CD4-positive, CD25-positive, alpha-beta regulatory T cell (primary cell): ENCODE data around the gene BLNK. TPM values are rescaled to one million over a fixed set of nuclear protein-coding genes. Genes with fewer than 3 reads are reported as not detected.

ENCODE experiments used
- ATAC-seq, 2 donors: fragments of 150-1000 bp; cut with Tn5 transposase; one replicate each; pipeline ENCODE4 v1.10.0; 2021; ENCODE audit warnings: low read depth in 2 of 2, moderate number of reproducible peaks in 2 of 2, moderate library complexity in 1 of 2
- DNase-seq, 3 donors: peaks; one replicate each; pipeline versions ENCODE4 v3.0.0 to v3.0.0-alpha.2; 2012 to 2022; ENCODE audit warnings: mixed read lengths in 1 of 3
- H3K27ac ChIP-seq: one replicate; pipeline ENCODE4 v1.7.0; 2013; ENCODE audit warnings: mild to moderate bottlenecking, low read length; ENCODE audit not compliant: insufficient read depth, poor library complexity, severe bottlenecking
- H3K27me3 ChIP-seq: one replicate; pipeline ENCODE4 v1.7.0; 2013; ENCODE audit warnings: low read length; ENCODE audit not compliant: control insufficient read depth, insufficient read depth
- H3K36me3 ChIP-seq: one replicate; pipeline ENCODE4 v1.7.0; 2013; ENCODE audit warnings: mild to moderate bottlenecking, low read length, moderate library complexity; ENCODE audit not compliant: control insufficient read depth, insufficient read depth
- H3K4me1 ChIP-seq: 2 replicates; pipeline ENCODE4 v1.7.0; 2013; ENCODE audit warnings: mild to moderate bottlenecking, low read length; ENCODE audit not compliant: insufficient read depth, control insufficient read depth, poor library complexity, severe bottlenecking
- H3K4me3 ChIP-seq: one replicate; pipeline ENCODE4 v1.7.0; 2013; ENCODE audit warnings: low read depth, mild to moderate bottlenecking, low read length, moderate library complexity
- H3K9me3 ChIP-seq, 2 experiments: 1 replicate in 1 of 2; 2 replicates in 1 of 2; pipeline ENCODE4 v1.7.0; 2013; ENCODE audit warnings: low read length in 2 of 2, mild to moderate bottlenecking in 1 of 2, moderate library complexity in 1 of 2; ENCODE audit not compliant: control insufficient read depth in 2 of 2
- H3K27ac Mint-ChIP-seq, 3 donors: one replicate each; pipeline ENCODE4 v1.8.0; 2020 to 2022; ENCODE audit warnings: mild to moderate bottlenecking in 3 of 3, mixed read lengths in 3 of 3, moderate library complexity in 2 of 3
- H3K27me3 Mint-ChIP-seq: one replicate; pipeline ENCODE4 v1.8.0; 2022; ENCODE audit warnings: mild to moderate bottlenecking, mixed read lengths
- H3K36me3 Mint-ChIP-seq: one replicate; pipeline ENCODE4 v1.8.0; 2020; ENCODE audit warnings: mixed read lengths
- H3K4me1 Mint-ChIP-seq, 4 donors: one replicate each; pipeline ENCODE4 v1.8.0; 2020 to 2022; ENCODE audit warnings: mixed read lengths in 4 of 4, mild to moderate bottlenecking in 1 of 4
- H3K4me3 Mint-ChIP-seq, 4 donors: one replicate each; pipeline ENCODE4 v1.8.0; 2020 to 2022; ENCODE audit warnings: mild to moderate bottlenecking in 4 of 4, mixed read lengths in 4 of 4, moderate library complexity in 3 of 4
- H3K9me3 Mint-ChIP-seq, 7 donors: one replicate each; pipeline ENCODE4 v1.8.0; 2020 to 2022; ENCODE audit warnings: mixed read lengths in 7 of 7, mild to moderate bottlenecking in 3 of 7, moderate library complexity in 2 of 7
- polyA plus RNA-seq, 4 donors: library from polyadenylated mRNA; unstranded; fragments of 300-500 nt; fragmentation: Illumina TruSeq; gene quantifications; one replicate each; pipeline ENCODE4 v1.2.3, GENCODE V29; 2021
- total RNA-seq: library from RNA; stranded (reverse); gene quantifications from one replicate; pipeline ENCODE4 v1.2.3, GENCODE V29; 2022

BLNK gene
- total and polyA plus RNA-seq, 5 donors from 2014 or later = 0.15 to 0.35 TPM; not detected in 3

DNA sequence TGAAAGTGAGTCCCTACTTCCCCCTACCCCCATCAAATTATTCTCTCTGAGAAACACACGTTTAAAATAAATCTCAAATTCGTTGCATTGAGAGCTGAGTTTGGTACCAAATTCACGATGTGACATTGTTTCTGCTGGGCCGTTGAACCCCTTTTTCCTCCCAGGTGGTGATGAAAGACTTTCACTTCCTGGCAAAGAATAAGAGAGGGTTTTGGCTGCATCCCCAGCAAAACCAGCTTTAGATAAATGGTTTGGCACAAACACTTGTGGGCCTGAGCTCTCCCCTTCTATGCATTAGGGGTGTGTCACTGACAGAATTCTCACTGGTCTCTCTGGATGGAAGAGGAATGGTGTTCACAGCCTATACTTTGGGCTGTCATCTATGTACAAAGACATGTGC lies 24.1 kb upstream of the BLNK start:
- peaks cover 10 to 48% (median 22%) of the 10 kb centered on the region in 4 donors for H3K4me1 Mint-ChIP-seq
- no peaks in the 10 kb centered on the region for H3K36me3 Mint-ChIP-seq
- Histone ChIP-seq H3K36me3 (no peaks in the 10 kb centered on the region), H3K27ac (no peak overlapping the region), H3K4me3 (no peak overlapping the region), H3K4me1 (no peaks in the 10 kb centered on the region), H3K9me3 (no peaks in the 10 kb centered on the region), H3K27me3 (peaks cover 30% of the 10 kb centered on the region)
- H3K27ac Mint-ChIP-seq = peak overlapping the region; percentile 11 to 66 (median 39)
- peaks cover 59% of the 10 kb centered on the region for H3K27me3 Mint-ChIP-seq
- peaks cover 0 to 3% (median 0%) of the 10 kb centered on the region in 7 donors for H3K9me3 Mint-ChIP-seq
- DNase-seq = peak in 1 of 3 donors; percentile 19
- no peak for ATAC-seq
- no peak overlapping the region for H3K4me3 Mint-ChIP-seq

DNA sequence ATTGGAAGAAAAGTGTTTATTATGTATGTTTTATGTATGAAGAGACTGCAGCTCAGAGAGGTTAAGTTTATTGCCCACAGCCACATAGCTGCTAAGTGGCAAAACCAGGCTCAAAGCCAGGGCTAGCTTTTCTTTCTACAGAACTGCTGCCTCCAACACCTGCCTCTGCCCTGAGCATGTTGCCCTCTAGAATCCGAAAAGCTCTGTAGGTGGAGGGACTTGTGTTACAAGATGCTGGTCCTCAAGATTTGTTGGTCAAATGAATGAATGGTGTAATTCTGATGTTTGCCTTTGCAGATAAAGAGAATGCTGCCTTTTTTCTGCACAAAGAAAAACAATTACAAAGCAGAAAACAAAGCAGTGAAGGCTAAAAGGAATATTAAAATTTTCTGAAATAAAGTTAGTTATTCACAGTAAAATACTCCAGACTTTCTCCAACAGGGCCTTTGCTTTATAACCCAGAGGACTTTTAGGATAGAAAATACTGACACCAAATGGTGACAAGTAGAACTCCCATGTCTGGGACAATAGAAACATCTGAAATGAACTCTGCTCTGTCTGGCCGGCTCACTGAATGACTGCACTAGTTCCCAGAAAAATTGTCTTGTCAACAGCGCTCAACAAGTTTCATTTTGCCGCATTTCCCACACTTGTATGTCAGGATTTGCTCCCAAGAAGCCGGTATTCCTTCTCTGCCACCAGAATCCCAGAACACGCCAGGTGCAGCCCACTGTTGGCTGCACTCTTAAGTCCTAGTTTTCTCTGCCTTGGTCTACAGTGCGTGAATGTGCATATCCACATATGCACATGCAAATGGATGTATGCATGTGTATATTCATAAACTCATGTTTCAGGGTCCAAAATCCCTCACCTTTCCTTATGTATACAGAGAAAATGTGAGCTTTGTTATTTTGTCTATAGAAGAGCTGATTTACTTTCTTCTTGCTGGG lies 21.9 kb upstream of the BLNK start:
- no peaks in the 10 kb centered on the region for H3K36me3 ChIP-seq
- ATAC-seq = peak in 1 of 2 donors; percentile 46
- H3K27ac ChIP-seq = no peak overlapping the region
- peak in 2 of 3 donors; percentile 22 to 45 for DNase-seq
- H3K9me3 ChIP-seq = no peaks in the 10 kb centered on the region
- Mint-ChIP-seq H3K4me3 (peak overlapping the region in 1 of 4 donors; percentile 67), H3K27ac (no peak overlapping the region), H3K4me1 (peaks cover 3 to 31% (median 13%) of the 10 kb centered on the region in 4 donors), H3K9me3 (peaks cover 0 to 2% (median 0%) of the 10 kb centered on the region in 7 donors), H3K27me3 (peaks cover 43% of the 10 kb centered on the region), H3K36me3 (no peaks in the 10 kb centered on the region)
- no peak overlapping the region for H3K4me3 ChIP-seq
- no peaks in the 10 kb centered on the region for H3K4me1 ChIP-seq
- H3K27me3 ChIP-seq = peaks cover 25% of the 10 kb centered on the region

DNA sequence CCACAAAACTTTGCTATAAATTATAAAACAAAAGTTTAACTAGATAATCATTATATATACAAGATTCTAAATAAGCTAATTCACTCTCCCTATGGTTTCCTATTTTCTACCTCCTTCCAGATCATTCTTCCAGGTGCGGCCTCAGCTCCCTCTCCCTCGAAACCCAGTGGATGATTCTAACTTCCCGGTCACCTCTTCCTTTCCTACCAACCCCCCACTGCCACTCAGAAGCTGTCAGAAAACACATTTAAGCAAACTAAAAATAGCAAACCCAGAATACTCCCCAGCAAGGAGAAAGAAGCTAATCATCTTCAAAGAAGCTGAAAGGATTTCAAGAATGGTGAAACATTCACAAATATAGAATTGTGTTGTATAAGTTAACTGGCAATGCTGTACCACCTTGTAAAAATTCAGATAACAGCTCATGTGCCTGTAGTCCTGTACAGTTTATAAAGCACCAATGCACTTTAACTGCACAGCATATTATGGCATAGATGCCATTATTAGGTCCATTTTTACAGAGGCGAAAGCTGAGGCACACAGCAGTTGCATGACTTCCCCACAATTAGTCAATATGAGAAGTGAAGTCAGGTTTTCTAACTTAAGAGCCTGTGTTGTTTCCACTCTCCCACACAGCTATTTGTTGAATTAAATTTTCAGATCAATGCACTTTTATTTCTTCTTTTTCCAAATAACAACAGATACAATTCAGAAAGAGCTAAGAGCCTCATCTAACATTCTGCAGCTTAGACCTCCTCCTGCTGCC lies 19.2 kb upstream of the BLNK start:
- Histone ChIP-seq H3K9me3 (no peaks in the 10 kb centered on the region), H3K27me3 (peaks cover 21% of the 10 kb centered on the region), H3K27ac (no peak overlapping the region), H3K4me1 (no peaks in the 10 kb centered on the region), H3K36me3 (no peaks in the 10 kb centered on the region), H3K4me3 (no peak overlapping the region)
- no peaks in the 10 kb centered on the region for H3K36me3 Mint-ChIP-seq
- DNase-seq (no peak), ATAC-seq (no peak)
- H3K9me3 Mint-ChIP-seq = no peaks in the 10 kb centered on the region
- H3K4me3 Mint-ChIP-seq = peak overlapping the region in 1 of 4 donors; percentile 2
- H3K4me1 Mint-ChIP-seq = peaks cover 10 to 26% (median 17%) of the 10 kb centered on the region in 4 donors
- H3K27ac Mint-ChIP-seq = no peak overlapping the region
- H3K27me3 Mint-ChIP-seq = peaks cover 35% of the 10 kb centered on the region

DNA sequence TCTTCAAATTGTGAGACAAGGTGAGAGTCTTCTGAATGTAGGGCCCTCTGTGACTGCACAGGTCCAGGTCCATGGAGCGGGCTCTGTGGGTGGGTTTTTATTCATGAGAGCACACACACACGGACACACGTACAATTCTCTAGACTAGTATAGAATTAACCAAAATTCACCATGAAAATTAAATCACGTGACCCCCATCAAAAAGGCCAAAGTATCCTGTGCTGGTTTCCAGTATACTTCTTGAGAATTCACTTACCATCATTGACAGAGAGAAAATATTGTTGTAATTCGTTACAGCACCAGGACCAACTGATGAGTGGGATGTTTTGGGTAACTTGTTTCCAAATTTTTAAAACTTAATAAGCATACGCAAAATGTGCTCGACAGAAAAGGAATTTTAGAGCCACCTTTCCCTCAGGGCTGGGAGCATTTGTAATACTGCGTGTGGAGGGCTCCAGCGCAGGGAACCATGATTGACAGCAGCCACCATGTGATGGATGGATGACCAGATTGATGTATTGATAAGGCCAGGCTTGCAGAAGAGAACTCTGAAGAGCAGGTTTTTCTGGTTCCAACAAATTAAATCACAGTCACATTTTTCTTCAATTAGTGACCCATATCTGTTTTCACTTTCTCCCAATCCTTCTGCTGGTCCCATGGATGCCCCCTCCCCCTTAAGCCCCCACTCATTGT lies 18.0 kb upstream of the BLNK start:
- H3K27ac ChIP-seq = no peak overlapping the region
- H3K4me3 Mint-ChIP-seq = no peak overlapping the region
- H3K27me3 Mint-ChIP-seq = peaks cover 30% of the 10 kb centered on the region
- H3K9me3 ChIP-seq = no peaks in the 10 kb centered on the region
- no peak for ATAC-seq
- H3K4me1 ChIP-seq = no peaks in the 10 kb centered on the region
- H3K36me3 ChIP-seq = no peaks in the 10 kb centered on the region
- peaks cover 20% of the 10 kb centered on the region for H3K27me3 ChIP-seq
- H3K36me3 Mint-ChIP-seq = no peaks in the 10 kb centered on the region
- H3K27ac Mint-ChIP-seq = no peak overlapping the region
- H3K9me3 Mint-ChIP-seq = no peaks in the 10 kb centered on the region
- H3K4me3 ChIP-seq = no peak overlapping the region
- no peak for DNase-seq
- peaks cover 10 to 22% (median 15%) of the 10 kb centered on the region in 4 donors for H3K4me1 Mint-ChIP-seq

DNA sequence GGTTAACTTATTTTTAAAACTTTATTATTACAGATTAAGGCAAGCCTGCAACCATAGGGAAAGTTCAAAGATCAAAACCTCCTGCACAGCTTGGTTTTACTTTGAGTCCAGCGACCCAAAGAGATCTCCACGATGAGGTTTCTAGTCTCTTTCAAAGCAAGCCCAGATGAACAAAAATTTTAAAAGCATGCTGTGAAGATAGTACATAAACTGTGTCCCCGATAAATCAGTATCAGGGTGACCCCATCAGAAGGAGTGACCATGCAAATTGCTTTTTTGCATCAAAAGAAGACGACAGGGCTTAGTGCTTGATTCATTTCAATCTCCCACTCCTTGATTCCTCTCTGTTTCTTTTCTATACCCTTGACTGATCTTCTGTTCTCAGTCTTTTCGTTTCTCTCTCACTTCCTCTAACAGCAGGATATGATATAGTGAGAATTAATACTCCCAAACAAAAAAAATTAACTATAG lies 16.8 kb upstream of the BLNK start:
- peak in 1 of 2 donors; percentile 38 for ATAC-seq
- Mint-ChIP-seq H3K4me1 (peaks cover 10 to 18% (median 13%) of the 10 kb centered on the region in 4 donors), H3K27me3 (peaks cover 23% of the 10 kb centered on the region), H3K9me3 (no peaks in the 10 kb centered on the region), H3K36me3 (no peaks in the 10 kb centered on the region), H3K4me3 (peak overlapping the region in 3 of 4 donors; percentile 59 to 64 (median 60)), H3K27ac (peak overlapping the region in 1 of 3 donors; percentile 28)
- H3K4me1 ChIP-seq = no peaks in the 10 kb centered on the region
- H3K27me3 ChIP-seq = peaks cover 9% of the 10 kb centered on the region
- H3K36me3 ChIP-seq = no peaks in the 10 kb centered on the region
- peak in 1 of 3 donors; percentile 33 for DNase-seq
- no peak overlapping the region for H3K27ac ChIP-seq
- no peaks in the 10 kb centered on the region for H3K9me3 ChIP-seq
- peak overlapping the region; percentile 37 for H3K4me3 ChIP-seq

DNA sequence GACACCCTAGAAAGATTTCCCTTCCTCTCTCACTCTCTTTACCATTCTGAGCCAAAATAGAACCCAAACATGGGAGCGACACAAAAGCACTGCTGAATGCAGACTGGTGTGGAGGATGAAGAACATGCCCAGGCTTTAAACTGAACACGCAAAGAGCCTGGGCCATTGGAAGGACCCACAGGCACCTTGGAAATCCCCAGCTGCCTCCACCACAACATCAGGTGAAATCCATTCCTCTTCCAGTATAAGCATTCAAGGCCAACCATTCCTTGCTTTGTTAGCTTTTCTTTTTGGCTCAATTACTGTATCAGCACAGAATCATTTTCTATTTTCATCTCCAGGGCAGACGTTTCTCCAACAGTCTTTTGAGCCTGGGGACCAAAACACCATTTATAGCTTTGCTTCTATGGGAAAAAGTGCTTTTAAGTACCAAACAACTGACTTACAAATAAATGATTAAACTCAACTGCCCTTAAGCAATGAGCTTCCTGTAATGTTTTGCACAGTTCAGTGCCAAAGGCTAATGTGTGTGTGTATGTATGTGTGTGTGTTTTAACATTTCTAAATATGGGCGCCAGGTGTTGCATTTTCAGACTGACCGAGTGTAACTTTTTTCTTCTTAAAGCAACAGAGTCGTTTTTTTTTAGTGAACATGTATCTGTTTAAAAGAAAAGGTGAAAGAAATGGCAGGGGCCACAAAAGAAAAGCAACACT lies 16.2 kb upstream of the BLNK start:
- H3K27me3 ChIP-seq = peaks cover 6% of the 10 kb centered on the region
- peak overlapping the region; percentile 6 to 39 (median 10) for H3K27ac Mint-ChIP-seq
- H3K27ac ChIP-seq = no peak overlapping the region
- no peak for ATAC-seq
- peaks cover 23% of the 10 kb centered on the region for H3K27me3 Mint-ChIP-seq
- H3K4me1 Mint-ChIP-seq = peaks cover 10 to 18% (median 13%) of the 10 kb centered on the region in 4 donors
- H3K9me3 ChIP-seq = no peaks in the 10 kb centered on the region
- peak overlapping the region in 3 of 4 donors; percentile 23 to 69 (median 60) for H3K4me3 Mint-ChIP-seq
- no peaks in the 10 kb centered on the region for H3K36me3 ChIP-seq
- H3K9me3 Mint-ChIP-seq = no peaks in the 10 kb centered on the region
- peak overlapping the region; percentile 37 for H3K4me3 ChIP-seq
- no peaks in the 10 kb centered on the region for H3K4me1 ChIP-seq
- H3K36me3 Mint-ChIP-seq = no peaks in the 10 kb centered on the region
- DNase-seq = peak in 1 of 3 donors; percentile 60
